Muscle layer of colon (tissue), 2 donors: ENCODE results near the gene QKI.

Experiments used
- H3K27ac ChIP-seq: one replicate; pipeline ENCODE4 v1.7.0; 2013; ENCODE audit warnings: low read depth, mild to moderate bottlenecking, low read length, moderate library complexity
- H3K27me3 ChIP-seq, 2 donors: one replicate each; pipeline ENCODE4 v1.7.0; 2013; ENCODE audit warnings: low read length in 2 of 2, mild to moderate bottlenecking in 2 of 2; ENCODE audit not compliant: insufficient read depth in 2 of 2, control insufficient read depth in 1 of 2
- H3K36me3 ChIP-seq: one replicate; pipeline ENCODE4 v1.7.0; 2013; ENCODE audit warnings: mild to moderate bottlenecking, low read length; ENCODE audit not compliant: insufficient read depth
- H3K4me1 ChIP-seq: one replicate; pipeline ENCODE4 v1.7.0; 2013; ENCODE audit warnings: mild to moderate bottlenecking, low read length; ENCODE audit not compliant: insufficient read depth
- H3K4me3 ChIP-seq, 2 donors: one replicate each; pipeline ENCODE4 v1.7.0; 2013; ENCODE audit warnings: low read length in 2 of 2, low read depth in 1 of 2, mild to moderate bottlenecking in 1 of 2, moderate library complexity in 1 of 2
- H3K9ac ChIP-seq: one replicate; pipeline ENCODE4 v1.7.0; 2013; ENCODE audit warnings: low read length
- H3K9me3 ChIP-seq: one replicate; pipeline ENCODE4 v1.7.0; 2013; ENCODE audit warnings: mild to moderate bottlenecking, low read length
- donor health status: abdominal sarcoma.
- donor health status: Adenocarcinoma of cecum.

The QKI gene

DNA sequence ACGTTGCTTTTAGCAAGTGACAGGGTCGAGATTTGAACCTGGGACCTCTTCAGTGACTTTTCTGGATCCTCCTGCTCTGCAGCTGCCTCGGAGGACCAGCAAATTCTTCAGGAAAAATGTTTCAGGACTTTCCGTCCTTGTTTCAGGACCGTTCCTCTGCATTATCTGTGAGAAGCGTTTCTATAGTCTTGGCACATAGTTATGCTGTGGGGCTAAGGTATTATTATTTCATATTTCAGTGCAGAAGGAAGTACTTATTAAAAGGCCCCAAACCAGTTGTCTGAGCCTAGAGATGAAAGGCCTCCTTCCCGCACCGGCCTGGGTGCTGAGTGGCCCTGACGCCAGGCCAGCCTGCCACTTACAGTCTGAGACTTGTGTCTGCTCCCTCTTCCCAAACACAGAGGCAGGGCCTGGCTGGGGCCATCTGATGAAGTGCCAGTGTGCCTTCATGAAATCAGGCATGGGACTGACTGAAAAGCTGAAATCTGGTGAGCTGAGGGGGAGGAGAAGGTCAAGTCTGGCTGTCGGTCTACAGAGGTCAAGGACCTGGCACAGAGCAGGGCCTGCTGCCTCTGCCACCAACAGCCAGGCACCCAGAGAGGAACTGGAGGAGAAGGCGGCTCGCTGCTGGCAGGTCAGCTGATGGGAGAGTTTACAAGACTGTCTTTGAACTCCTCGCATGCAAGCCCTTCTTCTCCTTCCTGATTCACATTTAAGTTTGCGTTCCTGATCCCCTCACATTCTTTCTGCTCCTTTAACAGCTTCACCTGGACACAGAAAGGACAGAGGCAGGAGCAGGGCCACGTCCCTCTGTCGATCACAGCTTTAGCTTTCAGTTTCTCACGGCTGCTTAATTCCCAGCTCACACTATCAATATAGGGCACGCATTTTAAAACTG is 8.9 kb upstream of the QKI start:
- H3K27me3 ChIP-seq = no peaks in the 10 kb centered on the region
- peak overlapping the region; percentile 45 for H3K9ac ChIP-seq
- peaks cover 13% of the 10 kb centered on the region for H3K4me1 ChIP-seq
- H3K27ac ChIP-seq = peak overlapping the region; percentile 83
- no peaks in the 10 kb centered on the region for H3K36me3 ChIP-seq
- peak overlapping the region in 1 of 2 donors; percentile 38 for H3K4me3 ChIP-seq
- H3K9me3 ChIP-seq = no peaks in the 10 kb centered on the region

DNA sequence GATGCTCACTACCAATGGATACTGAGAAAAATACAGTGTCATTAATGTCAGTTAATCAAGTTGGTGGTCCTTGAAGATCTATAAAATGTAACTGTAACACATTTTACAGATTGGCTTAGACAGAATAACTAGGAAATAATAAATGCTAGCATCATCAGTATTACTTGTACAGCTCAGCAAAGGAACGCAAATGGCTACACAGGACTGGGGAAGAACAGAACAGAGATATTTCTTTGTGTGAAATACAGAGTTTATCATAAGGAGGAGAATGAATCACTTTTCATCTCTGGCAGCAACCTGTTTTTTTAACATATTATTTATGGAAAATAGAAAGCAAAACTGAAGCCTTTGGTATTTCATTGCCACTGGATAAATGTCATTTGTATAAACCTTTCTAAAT is 8.2 kb upstream of the QKI start:
- Histone ChIP-seq H3K27ac (peak overlapping the region; percentile 83), H3K4me3 (peak overlapping the region in 1 of 2 donors; percentile 38), H3K9me3 (no peaks in the 10 kb centered on the region), H3K27me3 (no peaks in the 10 kb centered on the region), H3K36me3 (no peaks in the 10 kb centered on the region), H3K9ac (peak overlapping the region; percentile 45), H3K4me1 (peaks cover 13% of the 10 kb centered on the region)

DNA sequence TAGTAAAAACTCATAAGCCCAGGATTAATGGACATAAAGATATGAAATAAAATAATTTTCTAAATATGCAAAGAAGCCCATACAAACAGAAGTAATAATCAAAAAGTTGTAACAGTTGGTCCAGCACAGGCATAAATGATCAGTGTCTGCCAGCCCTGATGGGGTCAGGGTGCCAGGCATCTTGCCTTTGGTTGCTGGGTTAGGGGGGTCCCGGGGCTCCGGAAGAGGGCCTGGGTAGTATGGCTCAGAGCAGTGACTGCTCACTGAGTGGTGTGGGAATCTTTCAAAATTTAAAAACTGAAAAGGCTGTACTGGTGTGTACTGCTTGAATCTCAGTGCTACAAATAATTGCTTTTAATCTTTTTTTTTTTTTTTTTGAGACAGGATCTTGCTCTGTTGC is 7.7 kb upstream of the QKI start:
- H3K27me3 ChIP-seq = no peaks in the 10 kb centered on the region
- H3K4me3 ChIP-seq = no peak overlapping the region
- H3K9me3 ChIP-seq = no peaks in the 10 kb centered on the region
- no peak overlapping the region for H3K27ac ChIP-seq
- H3K4me1 ChIP-seq = peaks cover 13% of the 10 kb centered on the region
- H3K9ac ChIP-seq = no peak overlapping the region
- H3K36me3 ChIP-seq = no peaks in the 10 kb centered on the region

DNA sequence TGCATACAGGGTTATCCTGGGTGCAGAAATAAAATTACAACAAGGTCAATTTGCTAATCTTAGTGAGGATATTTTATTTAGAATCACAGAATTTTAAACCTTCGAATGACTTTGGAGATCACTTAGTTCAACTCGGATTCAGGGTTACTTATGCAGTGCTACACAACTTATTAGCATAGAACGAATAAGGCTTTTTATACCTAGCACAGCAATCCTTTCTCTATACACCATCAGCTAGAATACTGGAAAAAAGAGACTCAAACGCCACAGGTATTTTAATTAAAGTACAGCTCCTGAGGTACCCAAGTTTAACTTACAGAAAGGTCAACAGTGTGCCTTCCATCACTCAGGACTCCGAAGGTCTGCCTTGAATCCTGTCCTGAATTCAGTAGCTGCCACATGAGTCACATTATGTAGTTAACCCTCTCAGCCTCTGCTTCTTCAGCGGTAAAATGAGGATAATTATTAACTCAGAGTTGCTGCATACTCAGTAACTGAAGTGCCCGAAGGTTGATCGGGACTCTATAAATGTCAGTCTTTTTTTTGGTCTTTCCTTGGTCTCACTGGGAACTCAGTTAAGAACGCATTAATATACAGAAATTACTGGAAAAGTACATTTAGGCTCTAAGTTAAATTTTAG is 6.0 kb upstream of the QKI start:
- H3K27me3 ChIP-seq = no peaks in the 10 kb centered on the region
- H3K27ac ChIP-seq = no peak overlapping the region
- H3K36me3 ChIP-seq = no peaks in the 10 kb centered on the region
- H3K9me3 ChIP-seq = no peaks in the 10 kb centered on the region
- no peak overlapping the region for H3K4me3 ChIP-seq
- no peak overlapping the region for H3K9ac ChIP-seq
- peaks cover 18% of the 10 kb centered on the region for H3K4me1 ChIP-seq

DNA sequence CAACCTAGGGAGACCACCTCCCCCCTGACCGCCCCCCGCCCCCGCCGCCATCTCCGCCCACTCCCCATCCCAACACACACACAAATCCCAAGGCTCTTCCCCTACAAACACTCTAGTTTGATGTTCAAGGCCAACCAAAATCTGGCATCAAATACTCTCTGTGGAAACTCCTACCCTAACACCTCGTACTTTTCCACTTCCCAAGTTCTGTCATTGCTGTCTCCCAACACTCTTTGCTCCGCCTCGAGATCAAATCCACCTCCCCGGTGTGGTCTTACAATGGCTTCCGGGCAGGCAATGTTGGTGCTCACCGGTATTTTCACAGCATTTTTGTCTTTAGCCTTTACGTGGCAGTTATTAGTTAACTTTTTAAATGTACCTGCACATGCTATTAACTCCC is 4.8 kb upstream of the QKI start:
- no peak overlapping the region for H3K27ac ChIP-seq
- no peaks in the 10 kb centered on the region for H3K9me3 ChIP-seq
- peaks cover 18% of the 10 kb centered on the region for H3K4me1 ChIP-seq
- H3K4me3 ChIP-seq = no peak overlapping the region
- H3K36me3 ChIP-seq = no peaks in the 10 kb centered on the region
- H3K9ac ChIP-seq = no peak overlapping the region
- no peaks in the 10 kb centered on the region for H3K27me3 ChIP-seq

DNA sequence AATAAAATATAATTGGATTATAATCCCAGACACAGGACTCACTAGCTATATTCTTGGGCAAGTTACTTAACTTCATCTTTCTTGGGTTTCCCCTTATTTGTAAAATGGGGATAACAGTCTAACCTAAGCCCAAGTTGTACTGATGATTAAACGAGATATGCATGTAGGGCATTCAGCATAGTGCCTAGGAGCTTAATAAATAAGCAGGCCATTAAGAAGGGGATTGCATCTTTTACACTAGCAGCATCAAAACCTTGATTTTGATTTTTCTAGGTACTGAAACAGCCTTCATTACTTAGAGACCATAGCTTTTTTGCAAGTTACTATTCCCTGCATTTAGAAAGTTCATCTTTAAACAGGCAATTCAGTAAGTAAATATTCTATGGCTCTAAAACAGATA is 2.2 kb upstream of the QKI start:
- H3K4me3 ChIP-seq = peak overlapping the region; percentile 55 to 67
- peak overlapping the region; percentile 91 for H3K27ac ChIP-seq
- peak overlapping the region; percentile 26 for H3K9ac ChIP-seq
- H3K36me3 ChIP-seq = no peaks in the 10 kb centered on the region
- H3K27me3 ChIP-seq = no peaks in the 10 kb centered on the region
- peaks cover 9% of the 10 kb centered on the region for H3K4me1 ChIP-seq
- H3K9me3 ChIP-seq = no peaks in the 10 kb centered on the region

DNA sequence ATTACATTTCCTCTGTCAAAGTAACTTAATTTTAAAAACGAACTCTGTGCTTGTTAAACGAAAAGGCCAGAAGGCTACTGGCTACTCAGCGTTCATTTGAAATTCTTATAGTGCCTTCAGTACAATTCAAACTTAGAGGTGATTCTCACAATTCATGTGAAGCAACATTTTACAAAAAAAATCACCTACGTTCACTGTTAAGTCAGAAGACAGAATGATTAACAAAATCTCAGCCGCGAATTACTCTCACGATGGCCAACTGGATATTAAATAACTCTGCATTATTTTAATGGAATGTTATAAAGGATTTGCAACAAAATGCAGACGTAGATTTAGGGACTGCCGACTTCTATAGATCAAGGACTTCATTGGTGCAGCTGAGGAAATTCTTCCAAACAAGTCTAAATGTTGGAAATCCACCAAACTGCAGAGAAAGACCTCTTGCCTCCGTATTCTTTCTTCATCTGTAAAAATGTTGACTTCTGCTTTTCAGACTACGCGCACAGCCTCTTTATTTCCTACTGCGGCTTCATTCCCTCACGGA is 1.6 kb upstream of the QKI start:
- H3K4me1 ChIP-seq = peaks cover 14% of the 10 kb centered on the region
- H3K27ac ChIP-seq = peak overlapping the region; percentile 91

DNA sequence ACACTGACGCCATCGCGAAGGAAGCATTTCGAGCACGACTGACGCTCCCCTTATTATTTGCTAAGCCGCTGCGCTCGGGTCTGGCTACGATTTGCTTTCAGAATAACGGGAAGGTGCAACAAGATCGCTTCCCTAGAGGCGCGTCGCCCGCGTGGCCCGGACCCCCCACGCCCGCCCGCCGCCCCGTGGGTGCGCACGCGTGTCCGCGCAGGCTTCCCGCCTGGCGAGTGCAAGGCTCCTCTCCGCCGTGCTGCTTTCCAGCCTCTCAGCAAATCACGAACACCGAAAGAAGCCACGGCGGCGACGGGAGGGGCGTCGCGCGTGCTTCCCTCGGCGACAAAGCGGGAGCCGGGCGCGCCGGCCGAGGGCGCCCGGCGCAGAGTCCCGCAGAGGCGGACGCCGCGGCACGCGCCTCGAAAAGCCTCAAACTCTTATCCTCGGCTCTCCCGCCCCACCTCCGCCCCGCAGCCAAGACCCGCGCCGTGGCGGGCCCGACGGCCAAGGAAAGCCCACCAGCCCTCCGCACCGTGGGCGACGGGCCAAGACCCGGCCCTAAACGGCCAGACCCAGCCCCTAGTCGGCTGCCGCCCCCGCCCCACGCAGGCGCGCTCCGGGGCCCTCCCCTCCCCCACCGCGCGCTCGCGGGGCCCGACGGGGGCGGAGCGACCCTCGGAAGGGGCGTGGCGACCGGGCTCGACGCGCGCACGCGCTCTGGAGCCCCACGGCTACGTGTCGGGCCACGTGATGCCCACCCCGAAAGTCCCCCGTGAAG is 987 bp upstream of the QKI start:
- Histone ChIP-seq H3K9ac (peak overlapping the region; percentile 26), H3K27me3 (no peaks in the 10 kb centered on the region), H3K27ac (peak overlapping the region; percentile 91), H3K4me1 (peaks cover 18% of the 10 kb centered on the region), H3K9me3 (no peaks in the 10 kb centered on the region), H3K4me3 (peak overlapping the region; percentile 55 to 67), H3K36me3 (no peaks in the 10 kb centered on the region)

More for the DNA sequence above, 1.6 kb upstream of the QKI start:
- Histone ChIP-seq H3K9me3 (no peaks in the 10 kb centered on the region), H3K36me3 (no peaks in the 10 kb centered on the region), H3K4me3 (peak overlapping the region; percentile 55 to 67), H3K9ac (peak overlapping the region; percentile 26), H3K27me3 (no peaks in the 10 kb centered on the region)

DNA sequence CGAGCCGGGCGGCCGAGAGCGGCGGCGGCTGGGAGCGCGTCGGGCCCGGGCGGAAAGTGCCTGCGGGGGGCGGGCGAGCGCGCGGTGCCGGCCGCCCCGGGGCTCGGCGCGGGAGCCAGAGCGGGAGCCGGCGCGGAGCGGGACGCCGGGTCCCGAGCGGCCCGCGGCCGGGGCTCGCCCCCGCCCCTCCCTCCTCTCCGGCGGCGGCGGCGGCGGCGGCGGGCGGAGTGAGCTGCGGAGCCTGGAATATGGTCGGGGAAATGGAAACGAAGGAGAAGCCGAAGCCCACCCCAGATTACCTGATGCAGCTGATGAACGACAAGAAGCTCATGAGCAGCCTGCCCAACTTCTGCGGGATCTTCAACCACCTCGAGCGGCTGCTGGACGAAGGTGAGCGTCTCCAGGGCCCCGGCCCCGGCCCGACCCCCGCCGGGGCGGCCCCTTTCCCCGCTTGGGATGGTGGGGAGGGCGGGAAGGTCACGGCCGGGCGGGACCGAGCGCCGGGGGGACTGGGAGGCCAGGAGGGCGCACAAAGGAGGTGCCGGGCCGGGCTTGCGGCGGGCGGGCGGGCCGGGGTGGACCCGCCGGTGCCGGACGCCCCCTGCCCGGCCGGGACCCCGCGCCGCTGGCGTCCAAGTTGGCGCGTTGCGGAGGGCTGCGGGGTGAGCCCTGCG is 565 bp downstream of the QKI start:
- Histone ChIP-seq H3K4me1 (peaks cover 33% of the 10 kb centered on the region), H3K36me3 (no peaks in the 10 kb centered on the region), H3K9me3 (no peaks in the 10 kb centered on the region), H3K4me3 (peak overlapping the region; percentile 69 to 81), H3K27me3 (no peaks in the 10 kb centered on the region), H3K27ac (peak overlapping the region; percentile 82), H3K9ac (peak overlapping the region; percentile 92)

DNA sequence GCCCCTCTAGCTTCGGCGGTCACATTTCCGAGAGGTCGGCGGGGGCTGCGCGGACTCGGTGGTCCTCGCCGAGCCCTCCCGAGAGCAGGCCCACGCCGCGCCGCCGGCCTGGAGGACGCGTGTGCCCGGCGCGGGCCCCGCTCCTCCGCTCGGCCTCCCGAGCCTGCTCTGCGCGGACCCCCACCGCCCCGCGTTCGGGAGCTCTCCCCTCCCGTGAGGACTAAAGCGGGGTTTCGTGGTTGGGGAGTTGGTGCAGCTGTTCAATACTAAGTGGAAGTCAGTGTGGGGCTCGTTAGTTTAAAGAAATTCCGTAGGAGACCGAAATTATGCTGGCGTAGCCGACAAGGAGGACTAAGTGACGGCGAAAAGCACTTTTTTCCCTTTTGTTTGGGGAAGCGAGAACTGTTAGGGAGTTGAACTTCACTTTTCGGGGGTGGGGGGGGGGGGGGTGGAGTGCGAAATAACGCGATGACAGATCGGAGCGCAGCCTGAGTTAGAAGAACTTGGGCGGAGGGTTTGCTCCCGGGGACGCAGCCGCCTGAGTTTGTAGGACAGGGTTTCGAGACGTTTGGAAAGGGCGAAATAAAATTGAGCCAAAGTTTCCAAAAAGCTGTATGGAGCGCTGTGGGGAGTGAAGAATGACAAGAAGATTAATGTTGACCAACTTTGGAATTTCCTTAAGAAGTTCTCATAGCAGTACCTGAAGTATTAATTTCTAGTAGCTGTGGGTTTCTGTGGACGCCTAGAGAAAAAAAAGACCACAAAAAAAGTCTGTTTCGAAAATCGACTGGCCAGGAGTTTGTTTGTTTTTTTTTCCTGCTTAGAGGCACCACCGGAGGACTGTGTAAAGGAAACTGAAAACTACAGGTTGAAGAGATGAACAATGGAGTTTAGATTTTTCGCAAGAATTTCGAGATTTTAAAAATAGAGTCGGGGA is 1.4 kb downstream of the QKI start:
- Histone ChIP-seq H3K27me3 (no peaks in the 10 kb centered on the region), H3K36me3 (no peaks in the 10 kb centered on the region), H3K4me3 (peak overlapping the region; percentile 69 to 81), H3K27ac (peak overlapping the region; percentile 82), H3K9ac (peak overlapping the region; percentile 92), H3K4me1 (peaks cover 41% of the 10 kb centered on the region), H3K9me3 (no peaks in the 10 kb centered on the region)
